Lower leg skin (tissue), 4 donors: ENCODE results near the gene CTSA. TPM values are rescaled to one million over a fixed set of nuclear protein-coding genes. Genes with fewer than 3 reads are reported as not detected.

Experiments used
- DNase-seq, 2 donors: peaks; one replicate each; pipeline ENCODE4 v3.0.0-alpha.2; 2019; ENCODE audit warnings: low spot score in 2 of 2
- H3K4me3 ChIP-seq: fragments of 200-600 bp; sonication (generic); 2 replicates; pipeline ENCODE4 v1.5.1; 2017; ENCODE audit warnings: mild to moderate bottlenecking, low read depth; ENCODE audit not compliant: poor library complexity, severe bottlenecking
- POLR2A ChIP-seq, 2 donors: fragments of 450-650 bp; IDR thresholded peaks; one replicate each; pipeline ENCODE4 v1.6.1; 2016 to 2017; ENCODE audit warnings: antibody characterized with exemption in 2 of 2, mild to moderate bottlenecking in 1 of 2, moderate library complexity in 1 of 2
- WGBS, 2 donors: methylation state at CpG; one replicate each; pipeline ENCODE4 v1.1.5; 2018; 5-methylcytosine and 5-hydroxymethylcytosine counted together
- intact Hi-C: fragments of 100-400 bp; cut with DNase I; formaldehyde crosslinking; loops from one replicate; pipeline ENCODE4 v1.15.0; 2023; ENCODE audit warnings: low total_unique reads
- total RNA-seq, 4 donors: library from RNA; depleted of rRNA; stranded (reverse); fragments of >200 nt; gene quantifications; one replicate each; pipeline ENCODE4 v1.1.0, GENCODE V29; 2016
- TF ChIP-seq, protein P1 (sequence below), 3 donors: fragments of 450-650 bp; IDR thresholded peaks; one replicate each; pipeline ENCODE4 v1.5.1; 2016; ENCODE audit warnings: antibody characterized with exemption in 3 of 3, mild to moderate bottlenecking in 3 of 3, moderate library complexity in 2 of 3

The CTSA gene
- total RNA-seq, 4 donors from 2014 or later, result 89.1 to 122 (median 111) TPM

DNA sequence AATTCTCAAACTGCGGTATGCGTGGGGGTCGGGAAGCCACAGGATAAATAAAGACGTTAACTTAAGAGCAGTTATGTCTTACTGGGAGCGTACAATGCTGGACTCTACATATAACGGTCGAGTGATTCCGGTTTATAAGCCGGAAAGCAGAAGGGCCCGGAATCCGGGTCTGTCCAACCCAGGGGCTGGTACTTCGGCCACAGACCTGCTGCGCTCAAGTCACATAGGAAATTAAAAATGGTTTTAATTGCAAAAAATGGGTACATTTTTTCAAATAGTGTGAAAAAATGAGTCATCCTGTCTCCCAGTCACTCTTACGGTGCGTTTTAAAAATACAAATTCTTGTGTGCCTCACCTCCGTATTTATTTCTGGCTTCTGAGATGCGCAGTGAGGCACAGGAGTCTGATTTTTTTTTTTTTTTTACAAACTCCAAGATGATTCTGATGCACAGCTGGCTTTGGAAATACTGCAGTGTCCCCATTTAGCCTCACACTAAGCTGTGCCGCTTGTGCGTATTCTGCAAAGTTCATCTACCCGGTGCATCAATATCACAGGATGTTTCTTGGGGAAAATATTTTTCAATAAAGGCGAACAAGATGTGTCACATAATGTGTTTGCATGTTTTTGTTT is 44.4 kb downstream of the CTSA start:
- 9% methylated on average over 21 of the region's 21 CpGs for WGBS, 2 donors
- DNase-seq, result no peak
- peak overlapping the region; percentile 26 for H3K4me3 ChIP-seq
- no peak for TF ChIP-seq POLR2A (IDR thresholded peaks at IDR 0.05)
- TF ChIP-seq, protein P1, sequence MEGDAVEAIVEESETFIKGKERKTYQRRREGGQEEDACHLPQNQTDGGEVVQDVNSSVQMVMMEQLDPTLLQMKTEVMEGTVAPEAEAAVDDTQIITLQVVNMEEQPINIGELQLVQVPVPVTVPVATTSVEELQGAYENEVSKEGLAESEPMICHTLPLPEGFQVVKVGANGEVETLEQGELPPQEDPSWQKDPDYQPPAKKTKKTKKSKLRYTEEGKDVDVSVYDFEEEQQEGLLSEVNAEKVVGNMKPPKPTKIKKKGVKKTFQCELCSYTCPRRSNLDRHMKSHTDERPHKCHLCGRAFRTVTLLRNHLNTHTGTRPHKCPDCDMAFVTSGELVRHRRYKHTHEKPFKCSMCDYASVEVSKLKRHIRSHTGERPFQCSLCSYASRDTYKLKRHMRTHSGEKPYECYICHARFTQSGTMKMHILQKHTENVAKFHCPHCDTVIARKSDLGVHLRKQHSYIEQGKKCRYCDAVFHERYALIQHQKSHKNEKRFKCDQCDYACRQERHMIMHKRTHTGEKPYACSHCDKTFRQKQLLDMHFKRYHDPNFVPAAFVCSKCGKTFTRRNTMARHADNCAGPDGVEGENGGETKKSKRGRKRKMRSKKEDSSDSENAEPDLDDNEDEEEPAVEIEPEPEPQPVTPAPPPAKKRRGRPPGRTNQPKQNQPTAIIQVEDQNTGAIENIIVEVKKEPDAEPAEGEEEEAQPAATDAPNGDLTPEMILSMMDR (IDR thresholded peaks at IDR 0.05), result no peak
- intact Hi-C loops, result no loop called here

- no peak for DNase-seq
- TF ChIP-seq, protein P1 (IDR thresholded peaks at IDR 0.05), result no peak
- TF ChIP-seq POLR2A (IDR thresholded peaks at IDR 0.05), result no peak
- H3K4me3 ChIP-seq, result no peak overlapping the region
- WGBS, 2 donors, result 64 to 71% methylated on average over 2 of the region's 2 CpGs
- intact Hi-C loops, result no loop called here
Measured at GRCh38 chr20:45937765-45938164, 46.6 kb downstream of the CTSA start.

DNA sequence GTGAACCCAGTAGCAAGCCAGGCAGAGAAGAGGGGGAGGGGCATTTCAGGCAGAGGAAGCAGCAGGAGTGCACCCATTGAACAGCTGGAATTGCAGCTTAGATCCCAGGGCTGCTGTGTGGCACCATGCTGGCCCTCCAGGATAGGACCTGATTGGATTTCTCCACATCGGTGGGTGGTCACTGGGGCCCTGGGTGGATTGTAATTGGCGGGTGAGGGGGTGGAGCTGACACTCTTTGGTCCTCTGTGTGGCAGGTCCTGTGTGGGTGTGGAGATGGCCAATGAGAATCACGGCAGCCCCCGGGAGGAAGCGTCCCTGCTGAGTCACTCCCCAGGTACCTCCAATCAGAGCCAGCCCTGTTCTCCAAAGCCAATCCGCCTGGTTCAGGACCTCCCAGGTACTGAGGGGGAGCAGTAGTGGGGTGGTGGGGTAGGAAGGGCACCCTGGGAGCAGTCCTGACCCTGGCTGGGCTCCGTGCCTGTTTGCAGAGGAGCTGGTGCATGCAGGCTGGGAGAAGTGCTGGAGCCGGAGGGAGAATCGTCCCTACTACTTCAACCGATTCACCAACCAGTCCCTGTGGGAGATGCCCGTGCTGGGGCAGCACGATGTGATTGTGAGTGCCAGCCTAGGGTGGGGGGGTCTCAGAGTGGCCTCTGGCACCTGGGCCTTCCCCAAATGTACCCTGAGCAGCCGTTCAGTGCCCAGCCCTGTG is 47.7 kb downstream of the CTSA start:
- WGBS, 2 donors, result 88 to 93% methylated on average over 13 of the region's 13 CpGs
- intact Hi-C loops, result no loop called here
- TF ChIP-seq, protein P1 (IDR thresholded peaks at IDR 0.05), result no peak
- no peak for TF ChIP-seq POLR2A (IDR thresholded peaks at IDR 0.05)

GRCh38 chr20:45940053-45940452 is 48.9 kb downstream of the CTSA start:
- intact Hi-C loops, result no loop called here
- DNase-seq, result no peak
- TF ChIP-seq, protein P1 (IDR thresholded peaks at IDR 0.05), result no peak
- no peak for TF ChIP-seq POLR2A (IDR thresholded peaks at IDR 0.05)
- WGBS, 2 donors, result 90 to 94% methylated on average over 3 of the region's 3 CpGs
- H3K4me3 ChIP-seq, result no peak overlapping the region

More for the DNA sequence above, 47.7 kb downstream of the CTSA start:
- H3K4me3 ChIP-seq, result no peak overlapping the region
- no peak for DNase-seq

DNA sequence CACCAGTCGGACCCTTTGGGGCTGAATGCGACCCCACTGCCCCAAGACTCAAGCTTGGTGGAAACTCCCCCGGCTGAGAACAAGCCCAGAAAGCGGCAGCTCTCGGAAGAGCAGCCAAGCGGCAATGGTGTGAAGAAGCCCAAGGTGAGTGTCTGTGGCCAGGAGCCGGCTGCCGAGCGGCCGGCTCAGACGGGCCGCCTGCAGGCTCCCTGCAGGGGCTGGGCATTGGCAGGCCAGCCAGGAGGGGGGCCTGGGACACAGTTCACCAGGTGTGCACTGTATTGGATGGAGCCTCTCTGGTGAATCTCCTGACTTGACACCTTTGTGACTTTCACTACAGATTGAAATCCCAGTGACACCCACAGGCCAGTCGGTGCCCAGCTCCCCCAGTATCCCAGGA is 49.3 kb downstream of the CTSA start:
- TF ChIP-seq, protein P1 (IDR thresholded peaks at IDR 0.05), result no peak
- TF ChIP-seq POLR2A (IDR thresholded peaks at IDR 0.05), result no peak
- no peak for DNase-seq
- intact Hi-C loops, result no loop called here

More for the DNA sequence above, 49.3 kb downstream of the CTSA start:
- no peak overlapping the region for H3K4me3 ChIP-seq
- 88 to 98% methylated on average over 8 to 11 of the region's 13 CpGs for WGBS, 2 donors
